ENCODE results near the gene ARID4B. TPM values are rescaled to one million over a fixed set of nuclear protein-coding genes. Genes with fewer than 3 reads are reported as not detected.
A peak's percentile ranks its signal among the peaks of the same experiment; 100 is the strongest.

Gene ARID4B
- total and polyA plus RNA-seq, 2 of the 13 experiments (the other 11 are each of a cell fraction or from before 2014, with no cell fraction given), result 9.7 to 24.6 TPM

DNA sequence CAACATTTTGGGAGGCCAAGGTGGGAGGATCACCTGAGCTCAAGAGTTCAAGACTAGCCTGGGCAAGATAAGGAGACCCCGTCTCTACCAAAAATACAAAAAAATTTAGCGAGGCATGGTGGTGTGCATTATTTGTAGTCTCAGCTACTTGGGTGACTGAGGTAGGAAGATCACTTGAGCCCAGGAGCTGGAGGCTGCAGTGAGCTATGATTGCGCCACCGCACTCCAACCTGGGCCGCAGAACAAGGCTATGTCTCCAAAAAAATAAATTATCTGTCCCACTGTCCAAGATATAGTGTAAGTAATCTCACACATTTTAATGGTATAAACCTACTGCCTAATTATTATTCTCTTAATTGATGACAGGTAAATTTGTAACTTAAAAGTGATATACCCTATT is 12.8 kb downstream of the ARID4B start:
- H2AFZ ChIP-seq (ENCODE audit: low read length), result no peak overlapping the region
- DNase-seq (ENCODE audit: low spot score) (no peak), ATAC-seq (no peak), FAIRE-seq (no peak)
- no TSS peak for BruUV-seq (replicated peaks)
- ChIA-PET POLR2A (no interaction called here), CTCF (ENCODE audit: low intra/inter-chr PET ratio, low total read pairs) (no interaction called here)
- no peak overlapping the region for H3K27ac ChIP-seq (ENCODE audit: extremely low read length, insufficient read depth, low read length)
- peaks cover 1 to 15% of the 10 kb centered on the region in 2 experiments; a peak in 3 of 5 replicates for H3K36me3 ChIP-seq (replicated peaks in 1 of 2; ENCODE audit: control insufficient read depth in 1 of 2, insufficient read depth in 2 of 2, low read length in 2 of 2)
- H3K9me3 ChIP-seq (ENCODE audit: low read length), result no peaks in the 10 kb centered on the region
- in situ Hi-C loops (cut with HindIII; ENCODE audit: extremely low pct_ligation_motif_present, low pct_unique_long_range_greater_than_20kb) (no loop called here), intact Hi-C loops (cut with micrococcal nuclease; ENCODE audit: unreplicated experiment) (no loop called here)
- H3K4me1 ChIP-seq (ENCODE audit: insufficient read depth, low read length), result peaks cover 48% of the 10 kb centered on the region
- no peak overlapping the region for H3K4me3 ChIP-seq (replicated peaks in 1 of 3; ENCODE audit: insufficient read depth in 1 of 3, low read depth in 2 of 3, low read length in 3 of 3)
- H3K4me2 ChIP-seq (ENCODE audit: low read depth, low read length), result no peak overlapping the region
- TF ChIP-seq CEBPB (IDR thresholded peaks at IDR 0.05; ENCODE audit: borderline replicate concordance, low read depth, low read length) (peak; percentile 20; the same call in 1 of the 2 replicates), CEBPG (CRISPR knock-in tag; IDR thresholded peaks at IDR 0.05) (0 out of 2 replicates have a peak, but pooled peaks have one; percentile 10), GATA4 (IDR thresholded peaks at IDR 0.05; ENCODE audit: borderline replicate concordance, low read depth) (no peak), SAP130 (CRISPR knock-in tag; IDR thresholded peaks at IDR 0.05; ENCODE audit: low read depth) (no peak), HOXA3 (CRISPR knock-in tag; IDR thresholded peaks at IDR 0.05) (no peak), PLRG1 (conservative IDR thresholded peaks at IDR 0.05) (no peak), ZBTB3 (CRISPR knock-in tag; IDR thresholded peaks at IDR 0.05; ENCODE audit: borderline replicate concordance, low read depth) (no peak), NCOA1 (CRISPR knock-in tag; IDR thresholded peaks at IDR 0.05) (no peak), GABPB1 (CRISPR knock-in tag; IDR thresholded peaks at IDR 0.05) (no peak), ZNF543 (CRISPR knock-in tag; IDR thresholded peaks at IDR 0.05) (no peak), POLR2AphosphoS5 (IDR thresholded peaks at IDR 0.05; ENCODE audit: low read depth, low read length) (no peak), REL (CRISPR knock-in tag; conservative IDR thresholded peaks at IDR 0.05) (no peak), JDP2 (CRISPR knock-in tag; IDR thresholded peaks at IDR 0.05; ENCODE audit: borderline replicate concordance) (no peak)
- TF ChIP-seq, protein P1, sequence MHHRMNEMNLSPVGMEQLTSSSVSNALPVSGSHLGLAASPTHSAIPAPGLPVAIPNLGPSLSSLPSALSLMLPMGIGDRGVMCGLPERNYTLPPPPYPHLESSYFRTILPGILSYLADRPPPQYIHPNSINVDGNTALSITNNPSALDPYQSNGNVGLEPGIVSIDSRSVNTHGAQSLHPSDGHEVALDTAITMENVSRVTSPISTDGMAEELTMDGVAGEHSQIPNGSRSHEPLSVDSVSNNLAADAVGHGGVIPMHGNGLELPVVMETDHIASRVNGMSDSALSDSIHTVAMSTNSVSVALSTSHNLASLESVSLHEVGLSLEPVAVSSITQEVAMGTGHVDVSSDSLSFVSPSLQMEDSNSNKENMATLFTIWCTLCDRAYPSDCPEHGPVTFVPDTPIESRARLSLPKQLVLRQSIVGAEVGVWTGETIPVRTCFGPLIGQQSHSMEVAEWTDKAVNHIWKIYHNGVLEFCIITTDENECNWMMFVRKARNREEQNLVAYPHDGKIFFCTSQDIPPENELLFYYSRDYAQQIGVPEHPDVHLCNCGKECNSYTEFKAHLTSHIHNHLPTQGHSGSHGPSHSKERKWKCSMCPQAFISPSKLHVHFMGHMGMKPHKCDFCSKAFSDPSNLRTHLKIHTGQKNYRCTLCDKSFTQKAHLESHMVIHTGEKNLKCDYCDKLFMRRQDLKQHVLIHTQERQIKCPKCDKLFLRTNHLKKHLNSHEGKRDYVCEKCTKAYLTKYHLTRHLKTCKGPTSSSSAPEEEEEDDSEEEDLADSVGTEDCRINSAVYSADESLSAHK (CRISPR knock-in tag; IDR thresholded peaks at IDR 0.05; ENCODE audit: borderline replicate concordance), result no peak
- TF ChIP-seq, protein P2, sequence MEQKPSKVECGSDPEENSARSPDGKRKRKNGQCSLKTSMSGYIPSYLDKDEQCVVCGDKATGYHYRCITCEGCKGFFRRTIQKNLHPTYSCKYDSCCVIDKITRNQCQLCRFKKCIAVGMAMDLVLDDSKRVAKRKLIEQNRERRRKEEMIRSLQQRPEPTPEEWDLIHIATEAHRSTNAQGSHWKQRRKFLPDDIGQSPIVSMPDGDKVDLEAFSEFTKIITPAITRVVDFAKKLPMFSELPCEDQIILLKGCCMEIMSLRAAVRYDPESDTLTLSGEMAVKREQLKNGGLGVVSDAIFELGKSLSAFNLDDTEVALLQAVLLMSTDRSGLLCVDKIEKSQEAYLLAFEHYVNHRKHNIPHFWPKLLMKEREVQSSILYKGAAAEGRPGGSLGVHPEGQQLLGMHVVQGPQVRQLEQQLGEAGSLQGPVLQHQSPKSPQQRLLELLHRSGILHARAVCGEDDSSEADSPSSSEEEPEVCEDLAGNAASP (CRISPR knock-in tag; IDR thresholded peaks at IDR 0.05; ENCODE audit: borderline replicate concordance), result no peak
- TF ChIP-seq, protein P3, sequence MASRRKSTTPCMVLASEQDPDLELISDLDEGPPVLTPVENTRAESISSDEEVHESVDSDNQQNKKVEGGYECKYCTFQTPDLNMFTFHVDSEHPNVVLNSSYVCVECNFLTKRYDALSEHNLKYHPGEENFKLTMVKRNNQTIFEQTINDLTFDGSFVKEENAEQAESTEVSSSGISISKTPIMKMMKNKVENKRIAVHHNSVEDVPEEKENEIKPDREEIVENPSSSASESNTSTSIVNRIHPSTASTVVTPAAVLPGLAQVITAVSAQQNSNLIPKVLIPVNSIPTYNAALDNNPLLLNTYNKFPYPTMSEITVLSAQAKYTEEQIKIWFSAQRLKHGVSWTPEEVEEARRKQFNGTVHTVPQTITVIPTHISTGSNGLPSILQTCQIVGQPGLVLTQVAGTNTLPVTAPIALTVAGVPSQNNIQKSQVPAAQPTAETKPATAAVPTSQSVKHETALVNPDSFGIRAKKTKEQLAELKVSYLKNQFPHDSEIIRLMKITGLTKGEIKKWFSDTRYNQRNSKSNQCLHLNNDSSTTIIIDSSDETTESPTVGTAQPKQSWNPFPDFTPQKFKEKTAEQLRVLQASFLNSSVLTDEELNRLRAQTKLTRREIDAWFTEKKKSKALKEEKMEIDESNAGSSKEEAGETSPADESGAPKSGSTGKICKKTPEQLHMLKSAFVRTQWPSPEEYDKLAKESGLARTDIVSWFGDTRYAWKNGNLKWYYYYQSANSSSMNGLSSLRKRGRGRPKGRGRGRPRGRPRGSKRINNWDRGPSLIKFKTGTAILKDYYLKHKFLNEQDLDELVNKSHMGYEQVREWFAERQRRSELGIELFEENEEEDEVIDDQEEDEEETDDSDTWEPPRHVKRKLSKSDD (CRISPR knock-in tag; IDR thresholded peaks at IDR 0.05; ENCODE audit: low read depth), result no peak
- H3K9ac ChIP-seq (ENCODE audit: insufficient read depth, low read depth, low read length), result no peak overlapping the region
- H4K20me1 ChIP-seq (ENCODE audit: insufficient read depth, low read length), result peaks cover 38% of the 10 kb centered on the region
- WGBS (ENCODE audit: low lambda C conversion rate), result 97% methylated on average over 5 of the region's 5 CpGs
- no peaks in the 10 kb centered on the region for H3K27me3 ChIP-seq (ENCODE audit: control insufficient read depth in 1 of 2, insufficient read depth in 2 of 2, low read length in 2 of 2)
- H3K79me2 ChIP-seq (ENCODE audit: insufficient read depth, low read length), result peaks cover 95% of the 10 kb centered on the region

All from HepG2 (cell line).